ENCODE results near the gene C22orf42.
"Not testable (repeated sequence)": the region's sequence is repeated elsewhere in the genome, so short reads cannot be mapped to it uniquely, and the experiment has no call there.

C22orf42 gene

DNA sequence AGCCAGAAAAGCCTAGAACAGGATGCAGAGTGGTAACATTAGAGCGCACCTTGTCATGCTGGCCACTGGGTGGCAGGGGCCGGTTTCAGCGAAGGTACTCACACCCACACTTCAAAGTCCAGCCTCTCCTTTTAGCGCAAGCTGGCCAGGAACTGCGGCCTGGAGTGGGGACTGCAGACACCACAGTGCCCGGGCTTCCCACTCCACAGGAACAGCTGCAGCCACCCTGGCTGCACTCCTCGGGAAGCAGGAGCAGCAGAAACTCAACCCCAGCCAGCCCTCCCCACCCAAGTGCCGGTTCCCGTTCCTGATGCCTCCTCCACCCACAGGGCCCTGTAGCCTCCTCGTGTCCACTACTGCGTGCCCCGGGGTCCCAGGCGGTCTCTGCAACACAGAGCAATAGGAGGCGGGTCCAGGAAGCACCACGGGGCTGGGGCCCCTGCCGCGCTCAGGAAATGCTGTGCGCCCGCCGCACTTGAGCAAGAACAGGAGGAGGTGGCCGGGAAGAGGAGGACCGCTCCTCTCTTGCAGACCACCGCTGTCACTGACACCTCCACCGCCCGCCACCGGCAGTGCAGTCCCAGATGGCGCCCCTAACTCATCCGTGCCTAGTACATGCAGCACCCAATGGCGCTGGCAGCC is 43.6 kb upstream of the C22orf42 start:
- Histone ChIP-seq H3K9me3 (ENCODE audit: control insufficient read depth, low read length) (no peaks in the 10 kb centered on the region), H3K36me3 (ENCODE audit: control insufficient read depth, insufficient read depth, low read length, severe bottlenecking) (no peaks in the 10 kb centered on the region), H3K4me1 (ENCODE audit: control insufficient read depth, insufficient read depth, low read length) (no peaks in the 10 kb centered on the region), H3K27me3 (replicated peaks; ENCODE audit: control insufficient read depth, insufficient read depth, low read length) (peaks cover 29% of the 10 kb centered on the region), H3K9ac (ENCODE audit: low read length) (no peak overlapping the region), H3K4me3 (ENCODE audit: low read length) (no peak overlapping the region)
- DNase-seq (ENCODE audit: low read depth), result peak; percentile 52

DNA sequence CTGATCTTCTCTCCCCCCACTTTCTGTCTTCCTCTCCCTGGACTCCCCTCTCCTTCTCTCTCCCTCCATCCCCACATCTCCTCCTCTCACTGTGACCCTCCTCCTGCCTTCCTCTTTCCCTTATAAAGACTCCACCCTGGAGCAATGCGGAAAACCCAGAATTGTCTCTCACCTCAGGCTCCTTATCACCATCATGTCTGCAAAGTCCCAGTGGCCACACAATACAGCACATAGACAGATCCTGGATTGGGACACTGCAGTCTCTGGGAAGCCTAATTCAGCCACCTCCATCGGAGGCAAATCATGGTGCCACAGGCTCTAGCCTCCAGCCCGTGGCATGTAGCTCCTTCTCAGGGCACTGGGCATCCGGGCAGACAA is 43.0 kb upstream of the C22orf42 start:
- H3K9me3 ChIP-seq (ENCODE audit: control insufficient read depth, low read length), result no peaks in the 10 kb centered on the region
- peaks cover 29% of the 10 kb centered on the region for H3K27me3 ChIP-seq (replicated peaks; ENCODE audit: control insufficient read depth, insufficient read depth, low read length)
- no peak for DNase-seq (ENCODE audit: low read depth)
- no peak overlapping the region for H3K4me3 ChIP-seq (ENCODE audit: low read length)
- H3K4me1 ChIP-seq (ENCODE audit: control insufficient read depth, insufficient read depth, low read length), result no peaks in the 10 kb centered on the region
- H3K9ac ChIP-seq (ENCODE audit: low read length), result no peak overlapping the region
- no peaks in the 10 kb centered on the region for H3K36me3 ChIP-seq (ENCODE audit: control insufficient read depth, insufficient read depth, low read length, severe bottlenecking)

GRCh38 chr22:32200752-32201151 is 41.6 kb upstream of the C22orf42 start:
- Histone ChIP-seq H3K27me3 (replicated peaks; ENCODE audit: control insufficient read depth, insufficient read depth, low read length) (peaks cover 34% of the 10 kb centered on the region), H3K9ac (ENCODE audit: low read length) (no peak overlapping the region), H3K36me3 (ENCODE audit: control insufficient read depth, insufficient read depth, low read length, severe bottlenecking) (no peaks in the 10 kb centered on the region), H3K4me3 (ENCODE audit: low read length) (no peak overlapping the region), H3K9me3 (ENCODE audit: control insufficient read depth, low read length) (no peaks in the 10 kb centered on the region), H3K4me1 (ENCODE audit: control insufficient read depth, insufficient read depth, low read length) (no peaks in the 10 kb centered on the region)
- DNase-seq (ENCODE audit: low read depth), result no peak

GRCh38 chr22:32199961-32200360 is 40.9 kb upstream of the C22orf42 start:
- Histone ChIP-seq H3K27me3 (replicated peaks; ENCODE audit: control insufficient read depth, insufficient read depth, low read length) (peaks cover 34% of the 10 kb centered on the region), H3K36me3 (ENCODE audit: control insufficient read depth, insufficient read depth, low read length, severe bottlenecking) (no peaks in the 10 kb centered on the region), H3K9ac (ENCODE audit: low read length) (no peak overlapping the region), H3K4me1 (ENCODE audit: control insufficient read depth, insufficient read depth, low read length) (no peaks in the 10 kb centered on the region), H3K9me3 (ENCODE audit: control insufficient read depth, low read length) (no peaks in the 10 kb centered on the region), H3K4me3 (ENCODE audit: low read length) (no peak overlapping the region)
- no peak for DNase-seq (ENCODE audit: low read depth)

DNA sequence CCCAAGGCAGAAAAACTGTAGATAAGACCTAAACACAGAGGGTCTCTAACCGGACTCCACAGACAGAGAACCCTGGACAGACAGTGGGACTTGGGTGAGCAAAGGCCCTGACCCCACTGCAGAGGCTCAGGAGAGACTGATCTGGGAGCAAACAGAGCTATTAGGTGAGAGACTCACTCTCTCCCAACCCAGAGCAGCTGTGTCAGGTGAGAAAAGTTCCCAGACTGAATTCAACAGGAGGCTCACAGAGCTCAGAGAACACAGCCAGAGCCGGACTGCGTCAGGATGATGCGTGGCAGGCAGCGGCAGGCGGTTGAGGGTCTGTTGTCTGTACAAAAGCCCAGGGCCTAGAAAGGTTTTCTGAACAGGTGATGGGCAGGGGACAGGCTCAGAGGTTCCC is 40.2 kb upstream of the C22orf42 start:
- no peaks in the 10 kb centered on the region for H3K9me3 ChIP-seq (ENCODE audit: control insufficient read depth, low read length)
- no peak overlapping the region for H3K9ac ChIP-seq (ENCODE audit: low read length)
- no peaks in the 10 kb centered on the region for H3K36me3 ChIP-seq (ENCODE audit: control insufficient read depth, insufficient read depth, low read length, severe bottlenecking)
- no peak for DNase-seq (ENCODE audit: low read depth)
- H3K4me1 ChIP-seq (ENCODE audit: control insufficient read depth, insufficient read depth, low read length), result no peaks in the 10 kb centered on the region
- H3K4me3 ChIP-seq (ENCODE audit: low read length), result no peak overlapping the region
- H3K27me3 ChIP-seq (replicated peaks; ENCODE audit: control insufficient read depth, insufficient read depth, low read length), result peaks cover 30% of the 10 kb centered on the region

- peaks cover 24% of the 10 kb centered on the region for H3K27me3 ChIP-seq (replicated peaks; ENCODE audit: control insufficient read depth, insufficient read depth, low read length)
- not testable (repeated sequence) for H3K4me1 ChIP-seq (ENCODE audit: control insufficient read depth, insufficient read depth, low read length); H3K9me3 ChIP-seq (ENCODE audit: control insufficient read depth, low read length); DNase-seq (ENCODE audit: low read depth); H3K4me3 ChIP-seq (ENCODE audit: low read length); H3K9ac ChIP-seq (ENCODE audit: low read length); H3K36me3 ChIP-seq (ENCODE audit: control insufficient read depth, insufficient read depth, low read length, severe bottlenecking)
Observed at GRCh38 chr22:32197553-32198226, 38.6 kb upstream of the C22orf42 start.

- H3K9me3 ChIP-seq (ENCODE audit: control insufficient read depth, low read length); H3K4me1 ChIP-seq (ENCODE audit: control insufficient read depth, insufficient read depth, low read length); H3K4me3 ChIP-seq (ENCODE audit: low read length); H3K36me3 ChIP-seq (ENCODE audit: control insufficient read depth, insufficient read depth, low read length, severe bottlenecking); DNase-seq (ENCODE audit: low read depth); H3K9ac ChIP-seq (ENCODE audit: low read length): not testable (repeated sequence)
- H3K27me3 ChIP-seq (replicated peaks; ENCODE audit: control insufficient read depth, insufficient read depth, low read length), result peaks cover 18% of the 10 kb centered on the region
Observed at GRCh38 chr22:32195900-32196299, 36.8 kb upstream of the C22orf42 start.

GRCh38 chr22:32193346-32193745 is 34.2 kb upstream of the C22orf42 start:
- not testable (repeated sequence) for H3K4me3 ChIP-seq (ENCODE audit: low read length); DNase-seq (ENCODE audit: low read depth)

GRCh38 chr22:32191021-32191420 is 31.9 kb upstream of the C22orf42 start:
- not testable (repeated sequence) for H3K27me3 ChIP-seq (replicated peaks; ENCODE audit: control insufficient read depth, insufficient read depth, low read length); H3K4me3 ChIP-seq (ENCODE audit: low read length); DNase-seq (ENCODE audit: low read depth); H3K9me3 ChIP-seq (ENCODE audit: control insufficient read depth, low read length); H3K9ac ChIP-seq (ENCODE audit: low read length); H3K4me1 ChIP-seq (ENCODE audit: control insufficient read depth, insufficient read depth, low read length); H3K36me3 ChIP-seq (ENCODE audit: control insufficient read depth, insufficient read depth, low read length, severe bottlenecking)

More at GRCh38 chr22:32193346-32193745, 34.2 kb upstream of the C22orf42 start:
- H3K4me1 ChIP-seq (ENCODE audit: control insufficient read depth, insufficient read depth, low read length); H3K9me3 ChIP-seq (ENCODE audit: control insufficient read depth, low read length); H3K36me3 ChIP-seq (ENCODE audit: control insufficient read depth, insufficient read depth, low read length, severe bottlenecking); H3K9ac ChIP-seq (ENCODE audit: low read length): not testable (repeated sequence)
- H3K27me3 ChIP-seq (replicated peaks; ENCODE audit: control insufficient read depth, insufficient read depth, low read length), result peaks cover 14% of the 10 kb centered on the region

GRCh38 chr22:32185821-32186220 is 26.7 kb upstream of the C22orf42 start:
- H3K4me3 ChIP-seq (ENCODE audit: low read length), result no peak overlapping the region
- no peaks in the 10 kb centered on the region for H3K36me3 ChIP-seq (ENCODE audit: control insufficient read depth, insufficient read depth, low read length, severe bottlenecking)
- no peaks in the 10 kb centered on the region for H3K9me3 ChIP-seq (ENCODE audit: control insufficient read depth, low read length)
- H3K9ac ChIP-seq (ENCODE audit: low read length), result no peak overlapping the region
- DNase-seq (ENCODE audit: low read depth), result no peak
- no peaks in the 10 kb centered on the region for H3K4me1 ChIP-seq (ENCODE audit: control insufficient read depth, insufficient read depth, low read length)
- peaks cover 20% of the 10 kb centered on the region for H3K27me3 ChIP-seq (replicated peaks; ENCODE audit: control insufficient read depth, insufficient read depth, low read length)

DNA sequence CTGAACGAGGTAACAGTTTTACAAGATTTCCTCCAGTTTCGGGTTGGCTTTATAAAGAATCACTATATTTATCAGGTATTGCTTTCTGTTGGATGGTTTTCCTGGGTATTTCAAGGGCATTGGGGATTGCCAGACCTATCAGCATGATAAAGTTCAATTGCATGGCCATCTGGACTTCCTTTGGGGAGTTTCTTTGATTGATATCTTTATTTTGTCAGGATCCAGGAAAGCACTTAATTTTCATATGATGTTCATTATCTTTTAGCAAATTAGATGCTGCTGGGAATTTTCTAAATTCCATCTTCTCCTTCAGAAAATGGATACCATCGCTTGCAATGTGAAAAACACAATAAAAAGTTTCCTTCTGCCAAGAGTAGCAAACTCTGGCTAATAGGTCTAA is 24.5 kb upstream of the C22orf42 start:
- no peak for DNase-seq (ENCODE audit: low read depth)
- Histone ChIP-seq H3K4me3 (ENCODE audit: low read length) (no peak overlapping the region), H3K36me3 (ENCODE audit: control insufficient read depth, insufficient read depth, low read length, severe bottlenecking) (no peaks in the 10 kb centered on the region), H3K9me3 (ENCODE audit: control insufficient read depth, low read length) (no peaks in the 10 kb centered on the region), H3K27me3 (replicated peaks; ENCODE audit: control insufficient read depth, insufficient read depth, low read length) (peaks cover 25% of the 10 kb centered on the region), H3K9ac (ENCODE audit: low read length) (no peak overlapping the region), H3K4me1 (ENCODE audit: control insufficient read depth, insufficient read depth, low read length) (no peaks in the 10 kb centered on the region)

- Histone ChIP-seq H3K9ac (ENCODE audit: low read length) (no peak overlapping the region), H3K4me3 (ENCODE audit: low read length) (no peak overlapping the region), H3K4me1 (ENCODE audit: control insufficient read depth, insufficient read depth, low read length) (no peaks in the 10 kb centered on the region), H3K9me3 (ENCODE audit: control insufficient read depth, low read length) (peaks cover 9% of the 10 kb centered on the region), H3K36me3 (ENCODE audit: control insufficient read depth, insufficient read depth, low read length, severe bottlenecking) (no peaks in the 10 kb centered on the region), H3K27me3 (replicated peaks; ENCODE audit: control insufficient read depth, insufficient read depth, low read length) (peaks cover 20% of the 10 kb centered on the region)
- DNase-seq (ENCODE audit: low read depth), result no peak
Observed at GRCh38 chr22:32181043-32181442, 21.9 kb upstream of the C22orf42 start.
